Activated CD8-positive, alpha-beta T cell treated with anti-CD3 and anti-CD28 coated beads, Interleukin-2, amount 10 ng/mL, durations not matched to agents 7 days and 5 days (primary cell): ENCODE measurements around the gene HOXA2. TPM values are rescaled to one million over a fixed set of nuclear protein-coding genes. Genes with fewer than 3 reads are reported as not detected.

Source experiments
- ATAC-seq: fragments of 150-1000 bp; cut with Tn5 transposase; one replicate; pipeline ENCODE4 v1.10.0; 2021; ENCODE audit warnings: moderate library complexity
- CTCF ChIA-PET: fragments of 350-600 bp; sonication (Branson Sonifier 250); formaldehyde crosslinking; loops from one replicate; lab custom pipeline; 2021; ENCODE audit warnings: antibody characterized with exemption; lab: Charles Lee
- POLR2A ChIA-PET: fragments of 350-600 bp; sonication (Branson Sonifier 250); formaldehyde crosslinking; loops from one replicate; lab custom pipeline; 2021; ENCODE audit warnings: antibody characterized with exemption; lab: Charles Lee
- DNase-seq: peaks from one replicate; pipeline ENCODE4 v3.0.0-alpha.2; 2020
- H3K27ac Mint-ChIP-seq: one replicate; pipeline ENCODE4 v1.8.0; 2021; ENCODE audit warnings: mild to moderate bottlenecking, mixed read lengths
- H3K27me3 Mint-ChIP-seq: one replicate; pipeline ENCODE4 v1.8.0; 2021; ENCODE audit warnings: low read depth, mixed read lengths
- H3K36me3 Mint-ChIP-seq: one replicate; pipeline ENCODE4 v1.8.0; 2021; ENCODE audit warnings: low read depth, mixed read lengths
- H3K4me1 Mint-ChIP-seq: one replicate; pipeline ENCODE4 v1.8.0; 2021; ENCODE audit warnings: low read depth, mixed read lengths
- H3K4me3 Mint-ChIP-seq: one replicate; pipeline ENCODE4 v1.8.0; 2021; ENCODE audit warnings: mild to moderate bottlenecking, mixed read lengths
- H3K9me3 Mint-ChIP-seq: one replicate; pipeline ENCODE4 v1.8.0; 2022; ENCODE audit warnings: mixed read lengths; ENCODE audit not compliant: insufficient read depth
- total RNA-seq, 2 experiments: library from RNA; stranded (reverse); gene quantifications; one replicate each; pipeline ENCODE4 v1.2.3, GENCODE V29; 2021

HOXA2 gene
- not detected for total RNA-seq

GRCh38 chr7:27102581-27103442, at the start of gene HOXA2:
HOXA2 (minus strand) TSS chr7:27102683; CDS start chr7:27102500, 183 bp downstream.
- DNase-seq (no peak), ATAC-seq (no peak)
- ChIA-PET POLR2A (no interaction called here), CTCF (no interaction called here)
- Mint-ChIP-seq H3K27me3 (peaks cover 63% of the 10 kb centered on the region), H3K9me3 (no peaks in the 10 kb centered on the region), H3K4me3 (peak within 1 kb of the TSS; percentile 25), H3K36me3 (peaks cover 6% of the 10 kb centered on the region), H3K27ac (no peak within 1 kb of the TSS), H3K4me1 (peaks cover 8% of the 10 kb centered on the region)

- Mint-ChIP-seq H3K4me3 (peak overlapping the region; percentile 56), H3K27me3 (peaks cover 90% of the 10 kb centered on the region), H3K36me3 (peaks cover 6% of the 10 kb centered on the region), H3K27ac (no peak overlapping the region), H3K4me1 (peaks cover 41% of the 10 kb centered on the region), H3K9me3 (no peaks in the 10 kb centered on the region)
- peak; percentile 7 for ATAC-seq
- no peak for DNase-seq
- ChIA-PET POLR2A (no interaction called here), CTCF (interaction anchor here (0.7 to 2.5 kb wide), 11 partner anchors 10 to 469 kb away, joined by 3 to 13 read pairs (median 4); partner anchors contain the start of gene HOXA4)
Measured at GRCh38 chr7:27151341-27151930, 49.0 kb upstream of the HOXA2 start.

GRCh38 chr7:27150568-27151340, 48.3 kb upstream of the HOXA2 start:
- no peaks in the 10 kb centered on the region for H3K9me3 Mint-ChIP-seq
- peaks cover 36% of the 10 kb centered on the region for H3K4me1 Mint-ChIP-seq
- peaks cover 90% of the 10 kb centered on the region for H3K27me3 Mint-ChIP-seq
- H3K4me3 Mint-ChIP-seq, result peak overlapping the region; percentile 56
- no peak overlapping the region for H3K27ac Mint-ChIP-seq
- POLR2A ChIA-PET, result interaction anchor here (0.5 kb wide), 1 partner anchor 1057 kb away, joined by 4 read pairs; no protein-coding TSS in a partner anchor
- H3K36me3 Mint-ChIP-seq, result peaks cover 6% of the 10 kb centered on the region
- ATAC-seq (peak; percentile 76), DNase-seq (peak; percentile 67)
- CTCF ChIA-PET, result interaction anchor here (0.7 to 2.5 kb wide), 15 partner anchors 9 to 469 kb away, joined by 3 to 13 read pairs (median 4); partner anchors contain the start of gene HOXA4

GRCh38 chr7:27149842-27150567, 47.5 kb upstream of the HOXA2 start:
- H3K4me1 Mint-ChIP-seq, result peaks cover 33% of the 10 kb centered on the region
- H3K9me3 Mint-ChIP-seq, result no peaks in the 10 kb centered on the region
- H3K27me3 Mint-ChIP-seq, result peaks cover 84% of the 10 kb centered on the region
- DNase-seq, result no peak
- ChIA-PET CTCF (interaction anchor here (0.6 to 2.5 kb wide), 17 partner anchors 9 to 1302 kb away, joined by 3 to 13 read pairs (median 4); partner anchors contain the start of gene HOXA4), POLR2A (no interaction called here)
- H3K27ac Mint-ChIP-seq, result no peak overlapping the region
- no peak for ATAC-seq
- peaks cover 3% of the 10 kb centered on the region for H3K36me3 Mint-ChIP-seq
- peak overlapping the region; percentile 56 for H3K4me3 Mint-ChIP-seq

- H3K36me3 Mint-ChIP-seq, result no peaks in the 10 kb centered on the region
- DNase-seq, result no peak
- H3K9me3 Mint-ChIP-seq, result no peaks in the 10 kb centered on the region
- CTCF ChIA-PET, result interaction anchor here (0.6 to 2.5 kb wide), 9 partner anchors 10 to 1301 kb away, joined by 3 to 13 read pairs (median 5); no protein-coding TSS in a partner anchor
- no peak overlapping the region for H3K4me3 Mint-ChIP-seq
- peaks cover 75% of the 10 kb centered on the region for H3K27me3 Mint-ChIP-seq
- POLR2A ChIA-PET, result no interaction called here
- no peak for ATAC-seq
- H3K4me1 Mint-ChIP-seq, result peaks cover 28% of the 10 kb centered on the region
- no peak overlapping the region for H3K27ac Mint-ChIP-seq
Measured at GRCh38 chr7:27148756-27149641, 46.5 kb upstream of the HOXA2 start.

- peaks cover 67% of the 10 kb centered on the region for H3K27me3 Mint-ChIP-seq
- no peak overlapping the region for H3K27ac Mint-ChIP-seq
- peaks cover 28% of the 10 kb centered on the region for H3K4me1 Mint-ChIP-seq
- H3K36me3 Mint-ChIP-seq, result no peaks in the 10 kb centered on the region
- ATAC-seq, result no peak
- ChIA-PET POLR2A (no interaction called here), CTCF (interaction anchor here (1.6 to 1.8 kb wide), 2 partner anchors 466 to 468 kb away, joined by 3 to 4 read pairs; no protein-coding TSS in a partner anchor)
- no peak for DNase-seq
- H3K4me3 Mint-ChIP-seq, result peak overlapping the region; percentile 15
- H3K9me3 Mint-ChIP-seq, result no peaks in the 10 kb centered on the region
Measured at GRCh38 chr7:27148031-27148755, 45.7 kb upstream of the HOXA2 start.

GRCh38 chr7:27147199-27148030, 44.9 kb upstream of the HOXA2 start, which contains the start of gene HOXA6:
HOXA6 (minus strand) TSS chr7:27147774; CDS start chr7:27147749, 25 bp downstream.
- ATAC-seq, result no peak
- H3K4me3 Mint-ChIP-seq, result peak within 1 kb of the TSS; percentile 15
- H3K36me3 Mint-ChIP-seq, result no peaks in the 10 kb centered on the region
- H3K4me1 Mint-ChIP-seq, result peaks cover 28% of the 10 kb centered on the region
- DNase-seq, result no peak
- no peaks in the 10 kb centered on the region for H3K9me3 Mint-ChIP-seq
- ChIA-PET POLR2A (no interaction called here), CTCF (no interaction called here)
- peaks cover 64% of the 10 kb centered on the region for H3K27me3 Mint-ChIP-seq
- H3K27ac Mint-ChIP-seq, result no peak within 1 kb of the TSS

GRCh38 chr7:27146491-27147198, 44.2 kb upstream of the HOXA2 start:
- CTCF ChIA-PET, result no interaction called here
- H3K4me1 Mint-ChIP-seq, result peaks cover 21% of the 10 kb centered on the region
- ATAC-seq (no peak), DNase-seq (no peak)
- no peaks in the 10 kb centered on the region for H3K36me3 Mint-ChIP-seq
- POLR2A ChIA-PET, result no interaction called here
- H3K27ac Mint-ChIP-seq, result no peak overlapping the region
- peaks cover 57% of the 10 kb centered on the region for H3K27me3 Mint-ChIP-seq
- H3K4me3 Mint-ChIP-seq, result no peak overlapping the region
- H3K9me3 Mint-ChIP-seq, result no peaks in the 10 kb centered on the region

GRCh38 chr7:27145914-27146412, 43.5 kb upstream of the HOXA2 start:
- Mint-ChIP-seq H3K4me3 (no peak overlapping the region), H3K36me3 (no peaks in the 10 kb centered on the region), H3K27me3 (peaks cover 51% of the 10 kb centered on the region), H3K4me1 (peaks cover 14% of the 10 kb centered on the region), H3K27ac (no peak overlapping the region), H3K9me3 (no peaks in the 10 kb centered on the region)
- ChIA-PET POLR2A (no interaction called here), CTCF (interaction anchor here (0.5 kb wide), 1 partner anchor 298 kb away, joined by 4 read pairs; no protein-coding TSS in a partner anchor)
- DNase-seq (no peak), ATAC-seq (no peak)
